ENCODE data around the gene PEAK1.

The PEAK1 gene

DNA sequence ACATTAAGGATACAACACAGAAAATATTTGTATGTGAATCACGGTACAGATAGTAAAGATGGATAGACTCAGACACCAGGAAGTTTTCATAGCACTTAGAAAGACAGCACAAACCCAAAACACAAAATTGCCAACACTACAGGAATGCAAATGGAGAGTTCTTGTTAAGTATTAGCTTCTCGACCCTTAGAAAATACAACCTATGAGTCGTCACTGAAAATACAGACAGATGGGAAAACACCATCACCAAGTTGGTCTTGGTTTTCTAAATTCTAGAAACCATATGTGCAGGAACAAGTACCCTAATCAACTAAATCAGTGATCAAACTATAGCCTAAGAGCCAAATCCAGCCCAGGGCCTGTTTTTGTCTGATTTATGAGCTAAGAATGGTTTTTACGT lies 50.7 kb downstream of the PEAK1 start:
- TF ChIP-seq ZFX (IDR thresholded peaks at IDR 0.05) = no peak
- TF ChIP-seq, protein P1, sequence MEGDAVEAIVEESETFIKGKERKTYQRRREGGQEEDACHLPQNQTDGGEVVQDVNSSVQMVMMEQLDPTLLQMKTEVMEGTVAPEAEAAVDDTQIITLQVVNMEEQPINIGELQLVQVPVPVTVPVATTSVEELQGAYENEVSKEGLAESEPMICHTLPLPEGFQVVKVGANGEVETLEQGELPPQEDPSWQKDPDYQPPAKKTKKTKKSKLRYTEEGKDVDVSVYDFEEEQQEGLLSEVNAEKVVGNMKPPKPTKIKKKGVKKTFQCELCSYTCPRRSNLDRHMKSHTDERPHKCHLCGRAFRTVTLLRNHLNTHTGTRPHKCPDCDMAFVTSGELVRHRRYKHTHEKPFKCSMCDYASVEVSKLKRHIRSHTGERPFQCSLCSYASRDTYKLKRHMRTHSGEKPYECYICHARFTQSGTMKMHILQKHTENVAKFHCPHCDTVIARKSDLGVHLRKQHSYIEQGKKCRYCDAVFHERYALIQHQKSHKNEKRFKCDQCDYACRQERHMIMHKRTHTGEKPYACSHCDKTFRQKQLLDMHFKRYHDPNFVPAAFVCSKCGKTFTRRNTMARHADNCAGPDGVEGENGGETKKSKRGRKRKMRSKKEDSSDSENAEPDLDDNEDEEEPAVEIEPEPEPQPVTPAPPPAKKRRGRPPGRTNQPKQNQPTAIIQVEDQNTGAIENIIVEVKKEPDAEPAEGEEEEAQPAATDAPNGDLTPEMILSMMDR (conservative IDR thresholded peaks at IDR 0.05) = no peak

DNA sequence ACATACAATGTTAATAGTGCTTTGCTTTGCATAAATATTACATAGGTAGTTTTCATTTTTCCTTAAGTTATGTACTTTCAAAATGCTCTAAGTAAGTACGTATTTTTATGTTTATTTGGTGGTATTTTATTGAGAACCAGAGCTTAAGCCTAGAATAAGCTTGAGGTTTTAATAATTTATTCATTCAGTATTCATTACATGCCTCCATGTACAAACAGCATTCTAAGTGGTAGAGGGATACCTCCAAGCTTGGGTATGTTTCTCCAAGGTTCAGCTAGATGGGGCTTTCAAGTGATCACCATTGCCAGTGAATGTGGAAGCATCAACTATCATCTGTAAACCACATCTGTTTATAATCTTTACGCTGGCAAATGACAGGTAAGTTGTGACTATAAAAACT lies 52.3 kb downstream of the PEAK1 start:
- TF ChIP-seq ZFX (IDR thresholded peaks at IDR 0.05) = no peak
- TF ChIP-seq, protein P1 (conservative IDR thresholded peaks at IDR 0.05) = no peak
- no peak overlapping the region for H3K27ac ChIP-seq

More for the DNA sequence above, 50.7 kb downstream of the PEAK1 start:
- H3K27ac ChIP-seq = no peak overlapping the region

DNA sequence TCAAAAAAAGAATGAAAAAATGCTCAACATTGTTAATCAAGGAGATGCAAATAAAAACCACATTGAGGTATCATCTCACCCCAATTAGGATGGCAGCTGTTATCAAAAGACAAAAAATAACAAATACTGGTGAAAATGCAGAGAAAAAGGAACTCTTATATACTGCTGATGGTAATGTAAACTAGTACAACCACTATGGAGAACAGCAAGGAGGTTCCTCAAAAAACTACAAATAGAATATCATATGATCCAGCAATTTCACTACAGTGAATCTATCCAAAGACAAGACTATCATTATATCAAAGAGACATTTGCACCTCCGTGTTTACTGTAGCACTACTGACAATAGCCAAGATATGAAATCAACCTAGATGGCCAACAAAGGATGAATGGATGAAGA lies 58.4 kb downstream of the PEAK1 start:
- H3K27ac ChIP-seq = no peak overlapping the region
- TF ChIP-seq, protein P1 (conservative IDR thresholded peaks at IDR 0.05) = no peak
- TF ChIP-seq ZFX (IDR thresholded peaks at IDR 0.05) = no peak

DNA sequence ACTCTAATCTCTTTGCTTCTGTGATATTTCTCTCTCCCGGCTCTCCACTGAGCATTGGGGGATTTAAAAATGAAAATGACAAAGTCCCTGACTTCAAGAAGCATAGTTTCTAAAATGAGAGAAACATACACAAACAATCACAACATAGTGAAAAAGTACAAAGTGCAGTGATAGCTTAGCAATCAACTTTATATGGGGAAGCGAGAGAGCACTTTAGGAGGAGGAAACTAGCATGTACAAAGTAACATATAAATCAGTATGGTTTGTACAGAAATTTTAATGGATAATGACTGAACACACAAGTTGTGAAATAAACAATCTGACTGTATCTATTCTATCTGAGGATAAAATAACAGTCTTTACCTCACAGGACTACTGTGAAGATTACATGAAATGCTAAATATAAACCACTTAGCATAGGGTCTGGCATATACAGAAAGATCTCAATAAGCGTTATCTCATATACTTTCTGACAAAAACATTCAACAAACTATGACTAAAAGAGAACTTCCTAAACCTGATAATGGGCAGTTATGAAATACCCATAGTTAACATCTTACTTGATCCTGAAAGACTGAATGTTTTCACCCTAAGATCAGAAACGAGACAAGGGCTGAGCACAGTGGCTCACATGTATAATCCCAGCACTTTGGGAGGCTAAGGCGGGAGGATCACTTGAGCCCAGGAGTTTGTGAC lies 61.2 kb downstream of the PEAK1 start:
- no peak overlapping the region for H3K27ac ChIP-seq
- TF ChIP-seq ZFX (IDR thresholded peaks at IDR 0.05) = no peak
- TF ChIP-seq, protein P1 (conservative IDR thresholded peaks at IDR 0.05) = no peak

DNA sequence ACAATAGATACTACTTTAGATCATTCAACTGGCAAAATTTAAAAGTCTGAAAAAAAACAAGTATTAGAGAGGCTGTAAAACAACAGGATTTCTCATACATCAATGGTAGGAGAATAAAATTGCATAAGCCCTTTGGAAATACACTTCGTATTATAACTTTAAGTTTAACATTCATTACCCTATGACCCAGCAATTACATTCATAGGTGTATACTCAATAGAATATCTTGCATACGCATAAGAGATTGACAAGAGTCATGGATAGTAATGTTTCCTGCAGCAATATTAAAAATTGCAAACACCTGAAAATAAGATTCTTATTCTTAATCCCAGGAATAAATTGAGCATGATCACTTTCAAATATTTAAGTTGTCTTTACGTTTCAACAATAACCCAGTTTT lies 63.6 kb downstream of the PEAK1 start:
- TF ChIP-seq, protein P1 (conservative IDR thresholded peaks at IDR 0.05) = no peak
- TF ChIP-seq ZFX (IDR thresholded peaks at IDR 0.05) = no peak
- no peak overlapping the region for H3K27ac ChIP-seq

DNA sequence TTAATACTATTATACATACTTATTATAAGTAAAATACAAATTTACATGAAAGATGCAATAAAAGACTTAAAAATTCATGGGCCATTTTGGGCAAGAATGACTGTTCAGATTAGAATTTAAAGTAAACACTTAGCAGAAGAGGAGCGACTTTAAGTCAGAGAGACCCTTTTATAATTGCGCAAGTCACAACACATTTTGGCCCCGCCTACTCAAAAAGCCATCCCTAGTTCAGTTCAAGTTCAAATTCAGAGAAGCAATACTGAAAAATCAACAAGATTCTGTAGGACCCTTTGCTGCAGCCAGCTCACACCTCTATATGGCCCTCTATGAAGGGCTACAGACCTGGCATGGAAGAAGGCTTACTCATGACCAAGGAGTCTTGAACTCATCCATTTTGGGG lies 64.6 kb downstream of the PEAK1 start:
- TF ChIP-seq, protein P1 (conservative IDR thresholded peaks at IDR 0.05) = no peak
- no peak for TF ChIP-seq ZFX (IDR thresholded peaks at IDR 0.05)

DNA sequence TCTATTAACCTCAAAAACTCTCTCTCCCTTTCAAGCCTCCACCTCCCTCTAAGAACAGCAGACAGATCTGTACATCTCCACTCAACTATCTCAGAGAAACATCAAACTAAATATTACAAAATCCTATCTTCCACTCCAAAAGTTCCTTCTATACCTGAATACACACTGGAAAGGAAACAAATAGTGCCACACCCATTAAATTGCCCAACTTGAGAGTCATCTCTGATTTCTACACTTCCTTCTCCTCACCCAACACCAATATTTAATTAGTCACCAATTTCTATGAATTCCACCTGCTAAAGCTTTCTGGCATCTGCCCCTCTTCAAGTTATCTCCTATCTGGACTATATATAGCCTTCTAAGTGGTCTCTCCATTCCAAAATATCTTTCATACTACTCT lies 65.8 kb downstream of the PEAK1 start:
- H3K27ac ChIP-seq = no peak overlapping the region
- TF ChIP-seq ZFX (IDR thresholded peaks at IDR 0.05) = no peak
- TF ChIP-seq, protein P1 (conservative IDR thresholded peaks at IDR 0.05) = no peak

More for the DNA sequence above, 64.6 kb downstream of the PEAK1 start:
- H3K27ac ChIP-seq = no peak overlapping the region
